GM21723 (cell line): ENCODE measurements around the gene SH3BGRL3.
"Not testable (repeated sequence)": the region's sequence is repeated elsewhere in the genome, so short reads cannot be mapped to it uniquely, and the experiment has no call there.

Source experiments
- ATAC-seq: cut with Tn5 transposase; IDR thresholded peaks from one replicate; pipeline ENCODE4 v1.9.1; 2021; ENCODE audit warnings: mild to moderate bottlenecking, moderate library complexity; ENCODE audit not compliant: unreplicated experiment

Gene SH3BGRL3

DNA sequence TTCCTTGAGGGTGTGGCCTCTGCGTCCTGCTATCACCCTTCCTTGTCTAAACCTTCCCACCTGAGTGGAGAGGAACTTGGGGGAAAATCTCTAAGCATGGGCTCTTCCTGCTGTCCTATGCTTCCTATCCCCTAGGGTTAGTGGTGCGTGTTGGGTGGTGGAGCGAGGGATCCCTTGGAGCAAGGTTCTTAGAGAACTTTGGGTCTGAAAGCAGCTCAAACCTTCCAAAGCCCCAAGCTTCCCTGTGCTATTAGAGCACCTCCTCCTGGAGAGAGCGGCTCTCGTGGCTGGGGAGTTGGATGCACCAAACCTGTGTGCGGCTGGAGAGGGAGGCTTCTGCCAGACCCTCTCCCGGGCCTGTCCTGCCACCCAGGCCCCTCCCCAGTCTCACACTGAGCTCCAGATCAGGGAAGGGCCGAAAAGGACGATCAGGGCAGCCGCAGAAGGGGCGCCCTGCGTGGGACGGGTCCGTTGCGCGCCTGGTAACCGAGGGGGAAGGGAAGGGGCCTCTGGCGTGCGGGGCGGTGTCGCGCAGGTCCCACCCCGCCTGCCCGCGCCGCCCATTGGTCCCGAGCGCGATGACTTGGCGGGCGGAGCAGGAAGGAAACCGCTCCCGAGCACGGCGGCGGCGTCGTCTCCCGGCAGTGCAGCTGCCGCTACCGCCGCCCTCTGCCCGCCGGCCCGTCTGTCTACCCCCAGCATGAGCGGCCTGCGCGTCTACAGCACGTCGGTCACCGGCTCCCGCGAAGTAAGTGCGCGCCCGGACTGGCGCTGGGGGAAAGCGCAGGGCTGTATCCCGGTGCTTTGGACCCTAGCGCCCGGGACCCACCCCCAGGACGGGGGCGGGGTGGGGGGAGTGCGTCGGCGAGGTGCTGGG, at the start of gene SH3BGRL3:
SH3BGRL3 (plus strand) TSS at position 631 of the 877 bp plus-strand sequence; CDS start at position 701, 70 bp downstream.
- peak; percentile 64 for ATAC-seq

DNA sequence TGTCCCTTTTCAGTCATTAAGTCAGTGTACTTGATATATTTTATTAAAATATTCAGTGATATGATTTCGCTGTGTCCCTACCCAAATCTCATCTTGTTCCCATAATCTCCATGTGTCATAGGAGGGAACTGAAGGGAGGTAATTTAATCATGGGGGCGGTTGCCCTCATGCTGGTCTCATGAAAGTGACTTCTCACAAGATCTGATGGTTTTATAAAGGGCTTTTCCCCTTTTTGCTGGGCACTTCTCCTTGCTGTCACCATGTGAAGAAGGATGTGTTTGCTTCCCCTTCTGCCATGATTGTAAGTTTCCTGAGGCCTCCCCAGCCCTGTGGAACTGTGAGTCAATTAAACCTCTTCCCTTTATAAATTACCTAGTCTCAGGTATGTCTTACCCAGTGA, 49.2 kb upstream of the SH3BGRL3 start:
- not testable (repeated sequence) for ATAC-seq

DNA sequence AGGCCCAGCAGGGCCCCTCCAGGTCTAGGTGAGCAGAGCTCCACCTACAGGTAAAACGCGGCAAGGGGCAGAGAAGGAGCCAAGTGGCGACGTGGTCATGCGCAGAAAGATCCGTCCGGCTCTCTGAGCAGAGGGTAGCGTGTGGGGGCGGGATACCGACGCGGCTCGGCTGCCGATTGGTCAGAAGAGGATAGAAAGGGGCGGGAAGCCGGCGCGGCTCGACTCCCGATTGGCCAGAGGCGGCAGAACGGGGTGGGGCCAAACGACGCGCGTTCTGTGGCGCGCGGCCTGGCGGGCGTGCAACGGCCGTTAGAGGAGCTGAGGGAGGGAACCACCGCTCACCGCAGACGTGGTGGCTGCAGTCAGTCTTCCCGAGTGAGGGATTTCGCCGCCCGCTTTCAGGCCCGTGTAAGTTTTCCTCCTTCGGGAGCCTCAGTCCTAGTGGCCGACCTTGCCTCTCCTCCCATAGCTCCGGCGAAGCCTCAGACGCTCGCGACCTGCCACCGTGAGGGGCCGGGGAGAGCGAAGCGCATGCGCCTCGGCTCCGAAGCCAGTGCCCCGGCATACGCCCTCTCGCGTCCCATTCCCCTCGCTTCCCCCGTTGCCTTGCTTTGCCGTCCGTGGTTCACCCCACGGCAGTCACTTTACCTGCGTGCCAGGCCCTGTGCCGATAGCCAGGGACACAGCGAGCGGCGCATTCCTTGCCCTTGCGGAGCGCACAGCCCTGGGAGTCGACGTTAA, 45.8 kb upstream of the SH3BGRL3 start, which contains the start of gene CEP85:
CEP85 (plus strand) TSS at position 298 of the 741 bp plus-strand sequence. CDS start 5,584 bp downstream, outside the sequence.
- ATAC-seq: peak; percentile 91

DNA sequence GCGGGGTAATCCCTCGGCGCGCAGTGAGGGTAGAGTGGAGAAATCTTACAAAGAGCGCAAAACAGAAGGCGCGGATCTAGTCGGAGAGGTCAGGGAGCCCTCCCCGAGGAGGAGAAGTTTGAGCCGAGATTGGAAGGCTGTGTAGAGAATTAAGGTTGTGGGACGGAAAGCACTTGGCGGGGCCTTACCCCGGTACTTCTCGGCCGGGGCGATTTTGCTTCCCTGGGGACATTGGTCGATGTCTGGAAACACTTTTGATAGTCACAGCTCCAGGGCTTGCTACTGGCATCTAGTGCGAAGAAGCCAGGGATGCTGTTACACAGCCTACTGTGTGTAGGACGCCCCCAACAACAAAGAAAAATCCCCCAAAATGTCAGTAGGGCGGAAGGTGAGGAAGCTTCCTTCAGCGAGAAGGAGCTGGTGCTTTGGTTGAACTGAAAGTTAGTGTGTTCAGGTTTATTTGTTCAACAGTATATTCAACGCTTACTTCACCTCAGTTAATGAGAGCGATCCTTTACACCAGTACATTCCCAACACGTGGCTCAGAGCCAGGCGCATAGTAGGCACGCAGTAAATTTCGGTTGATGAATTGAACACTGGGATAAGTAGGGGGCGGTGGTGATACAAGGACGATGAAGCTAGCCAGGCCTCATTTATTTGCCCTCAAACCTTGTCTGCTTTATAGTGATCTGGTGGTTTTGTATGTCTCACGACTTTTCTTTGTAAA, 45.1 kb upstream of the SH3BGRL3 start:
- no peak for ATAC-seq

DNA sequence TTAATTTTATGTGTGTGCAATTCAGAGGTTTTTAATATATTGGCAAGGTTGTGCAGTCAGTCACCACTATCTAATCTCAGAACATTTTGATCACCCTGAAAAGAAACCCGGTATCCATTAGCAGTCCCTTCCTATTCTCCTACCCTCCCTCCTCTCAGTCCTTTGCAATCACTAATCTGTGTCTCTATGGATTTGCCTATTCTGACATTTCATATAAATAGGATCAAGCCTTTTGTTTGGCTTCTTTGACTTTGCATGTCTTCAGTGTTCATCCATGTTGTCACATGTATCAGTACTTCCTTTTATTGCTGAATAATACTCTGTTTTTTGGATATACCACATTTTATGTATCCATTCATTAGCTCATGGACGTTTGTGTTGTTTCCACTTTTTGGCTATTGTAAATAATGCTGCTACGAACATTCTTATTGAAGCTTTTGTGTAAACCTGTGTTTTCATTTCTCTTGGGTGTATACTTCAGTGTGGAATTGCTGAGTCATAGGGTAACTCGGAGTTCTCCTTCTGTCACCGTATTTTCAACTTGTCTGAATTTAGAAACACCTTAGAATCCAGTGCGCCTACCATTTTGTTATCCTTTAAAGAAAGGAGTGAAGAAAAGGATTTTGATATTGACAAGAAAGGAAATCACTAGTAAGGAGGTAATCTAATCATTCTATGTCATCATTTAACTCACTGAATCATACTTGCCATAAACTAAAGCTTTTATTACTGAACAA, 42.5 kb upstream of the SH3BGRL3 start:
- no peak for ATAC-seq

DNA sequence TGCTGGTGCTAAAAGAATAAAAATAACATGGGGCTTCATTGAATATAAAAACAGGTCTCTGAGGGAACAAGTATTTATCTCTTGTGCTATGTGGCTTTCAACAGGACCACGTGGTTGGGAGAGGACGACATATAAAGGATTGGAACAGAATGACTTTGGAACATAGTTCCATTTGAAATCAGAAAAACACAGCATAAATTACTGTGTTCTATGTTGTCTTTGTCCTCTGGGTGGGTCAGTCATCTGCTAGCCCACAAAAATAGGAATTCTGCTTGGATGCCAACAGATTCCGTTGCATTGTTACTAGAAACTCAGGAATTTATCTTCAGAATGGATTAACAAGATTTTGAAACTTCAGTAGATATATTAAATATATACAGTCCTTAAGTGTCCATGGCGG, 40.0 kb upstream of the SH3BGRL3 start:
- no peak for ATAC-seq

DNA sequence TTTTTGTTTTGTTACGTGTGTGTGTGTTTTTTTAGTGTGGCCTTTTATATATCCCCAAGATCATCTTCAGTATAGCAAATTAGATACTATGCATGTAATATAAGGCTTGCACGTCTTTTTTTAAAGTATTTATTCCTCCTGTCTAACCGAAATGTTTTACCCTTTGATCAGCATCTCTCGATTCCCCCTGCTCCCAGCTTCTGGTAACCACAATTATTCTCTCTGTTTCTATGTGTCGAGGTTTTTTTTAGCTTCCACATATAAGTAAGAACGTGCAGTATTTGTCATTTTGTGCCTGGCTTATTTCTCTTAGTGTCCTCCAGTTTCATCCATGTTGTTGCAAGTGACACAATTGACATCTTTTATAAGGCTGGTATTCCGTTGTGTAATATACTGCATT, 27.2 kb upstream of the SH3BGRL3 start:
- no peak for ATAC-seq

DNA sequence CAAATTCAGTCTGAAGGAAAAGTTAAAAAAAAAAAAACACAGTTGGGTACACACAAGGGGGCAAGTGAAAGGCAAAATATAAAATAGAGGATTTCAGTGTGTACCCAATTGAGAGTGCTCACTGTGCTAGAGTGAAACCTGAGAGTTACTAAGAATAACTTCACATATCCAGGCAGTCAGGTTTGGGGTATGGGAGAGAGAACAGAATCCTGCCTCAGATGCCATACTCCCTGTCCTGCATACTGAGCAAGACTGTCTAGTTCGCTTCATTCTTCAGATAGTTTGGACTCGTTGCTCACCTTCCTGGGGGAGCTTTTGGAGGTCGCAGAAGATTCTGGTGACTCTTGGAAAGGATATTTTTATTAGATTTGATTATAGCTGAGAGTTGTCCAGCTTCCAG, 25.5 kb upstream of the SH3BGRL3 start:
- ATAC-seq: no peak

DNA sequence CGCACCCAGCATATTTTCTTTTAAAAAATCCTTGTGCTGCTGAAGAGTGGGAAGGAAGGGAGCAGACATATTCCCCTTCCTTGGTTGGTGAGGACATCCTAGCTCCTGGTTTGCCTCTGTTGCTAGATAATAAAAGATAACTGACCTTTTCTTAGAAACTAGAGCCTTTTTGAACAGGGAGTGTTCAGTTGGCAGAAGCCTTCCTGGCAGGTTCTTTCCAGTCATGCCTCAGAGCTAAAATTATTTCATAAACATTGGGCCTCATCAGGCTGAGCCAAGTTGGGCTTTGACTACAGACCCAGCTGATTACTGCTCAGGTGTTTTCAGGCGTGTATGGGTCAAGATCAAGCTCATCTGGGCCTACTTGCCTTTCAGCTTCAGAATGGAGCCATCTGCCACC, 22.7 kb upstream of the SH3BGRL3 start:
- ATAC-seq: no peak

DNA sequence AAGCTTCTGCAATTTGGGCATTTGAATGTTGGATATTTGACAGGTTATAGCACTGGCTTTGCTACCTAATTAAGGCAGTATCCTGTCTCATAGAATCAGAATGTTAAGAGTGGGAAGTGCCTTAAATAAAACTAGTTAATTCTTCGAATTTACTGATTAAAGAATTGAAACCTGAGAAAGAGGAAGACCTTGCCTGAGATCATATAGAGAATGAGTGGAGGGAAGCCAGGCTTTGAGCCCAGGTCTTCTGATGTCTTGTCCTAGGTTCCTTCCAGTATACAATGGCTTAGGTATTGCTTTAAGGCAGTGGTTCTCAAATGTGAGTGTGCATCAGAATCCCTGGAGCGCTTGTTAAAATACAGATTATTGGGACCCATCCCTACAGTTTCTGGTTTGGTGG, 20.9 kb upstream of the SH3BGRL3 start:
- no peak for ATAC-seq

DNA sequence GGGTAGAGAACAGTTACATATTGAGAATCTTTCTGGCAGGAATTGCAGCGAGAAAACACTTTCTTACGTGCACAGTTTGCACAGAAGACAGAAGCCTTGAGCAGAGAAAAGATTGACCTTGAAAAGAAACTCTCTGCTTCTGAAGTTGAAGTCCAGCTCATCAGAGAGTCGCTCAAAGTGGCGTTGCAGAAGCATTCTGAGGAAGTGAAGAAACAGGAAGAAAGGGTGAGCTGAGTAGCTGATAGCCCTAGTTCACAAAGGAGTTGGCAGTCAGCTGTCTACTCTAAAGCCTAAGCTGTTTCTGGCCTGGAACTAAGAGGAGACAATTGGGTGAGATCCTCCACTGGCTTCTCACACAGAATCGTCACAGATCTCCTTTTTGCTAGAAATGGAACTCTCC, 20.3 kb upstream of the SH3BGRL3 start:
- no peak for ATAC-seq

DNA sequence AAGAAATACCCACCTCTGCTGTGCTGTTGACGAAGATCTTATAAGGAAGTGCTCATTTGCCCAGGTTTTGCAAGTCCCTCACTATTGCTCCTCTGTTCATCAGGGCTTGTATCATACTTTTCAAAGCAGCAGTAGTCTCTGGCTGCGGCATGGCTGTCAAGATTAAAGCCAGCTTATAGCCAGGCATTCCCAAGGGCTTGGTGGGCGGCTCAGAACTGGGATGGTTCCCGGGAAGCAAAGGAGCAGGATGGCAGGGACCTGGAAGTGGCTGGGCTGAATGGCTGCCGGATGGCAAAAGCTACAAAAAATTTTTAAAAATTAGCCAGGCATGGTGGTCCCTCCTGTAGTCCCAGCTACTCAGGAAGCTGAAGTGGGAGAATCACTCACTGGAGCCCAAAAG, 16.7 kb upstream of the SH3BGRL3 start:
- ATAC-seq: no peak

DNA sequence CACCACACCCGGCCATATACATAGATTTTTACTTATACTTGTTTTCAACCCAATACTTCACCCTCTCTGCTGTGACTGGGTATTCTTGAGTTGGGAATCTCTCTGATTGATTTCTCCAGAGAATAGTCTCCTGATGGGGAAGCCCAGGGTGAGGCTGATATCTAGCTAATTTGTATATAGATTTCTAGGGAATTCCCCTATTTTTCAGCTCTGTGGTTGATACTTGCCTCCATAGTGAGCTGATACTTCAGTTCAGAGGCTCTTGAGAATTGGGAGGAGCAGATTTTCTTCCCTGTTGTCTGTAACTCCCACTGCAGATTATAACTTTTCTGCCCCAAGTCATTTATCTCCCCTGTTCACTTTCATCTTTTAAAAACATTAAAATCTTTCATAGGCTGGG, 14.5 kb upstream of the SH3BGRL3 start:
- no peak for ATAC-seq

DNA sequence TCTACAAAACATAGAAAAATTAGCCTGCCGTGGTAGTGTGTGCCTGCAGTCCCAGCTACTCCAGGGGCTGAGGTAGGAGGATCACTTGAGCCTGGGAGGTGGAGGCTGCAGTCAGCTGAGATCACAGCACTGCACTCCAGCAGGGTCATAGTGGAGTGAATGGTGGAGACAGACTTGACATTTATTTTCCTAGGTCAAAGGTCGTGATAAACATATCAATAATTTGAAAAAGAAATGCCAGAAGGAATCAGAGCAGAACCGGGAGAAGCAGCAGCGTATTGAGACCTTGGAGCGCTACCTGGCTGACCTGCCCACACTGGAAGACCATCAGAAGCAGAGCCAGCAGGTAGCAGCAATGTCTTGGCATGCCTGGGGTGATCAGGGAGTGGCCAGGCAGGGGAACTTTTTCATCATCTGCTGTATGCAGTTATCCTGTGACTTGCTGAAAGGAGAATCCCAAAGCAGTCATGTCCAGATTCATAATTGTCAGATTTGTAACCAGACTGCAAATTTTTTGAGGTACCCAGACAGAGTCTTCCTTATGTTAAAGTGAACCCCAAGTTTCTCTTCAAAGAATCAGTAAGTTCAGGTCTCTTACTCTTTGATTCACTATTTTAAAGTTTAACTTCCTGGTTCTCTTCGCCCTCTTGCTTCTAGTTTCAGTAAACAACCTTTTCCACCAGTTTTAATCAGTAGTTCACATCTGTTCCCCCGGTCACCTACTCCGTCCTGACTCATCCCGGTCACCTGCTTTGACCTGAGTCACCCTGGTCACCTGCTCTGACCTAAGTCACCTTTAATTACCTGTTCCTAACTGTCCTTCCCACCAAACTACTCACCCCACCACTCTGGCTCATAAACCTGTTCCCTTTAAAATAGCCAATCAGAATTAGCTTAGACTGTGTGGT, 11.3 kb upstream of the SH3BGRL3 start:
- ATAC-seq: no peak

DNA sequence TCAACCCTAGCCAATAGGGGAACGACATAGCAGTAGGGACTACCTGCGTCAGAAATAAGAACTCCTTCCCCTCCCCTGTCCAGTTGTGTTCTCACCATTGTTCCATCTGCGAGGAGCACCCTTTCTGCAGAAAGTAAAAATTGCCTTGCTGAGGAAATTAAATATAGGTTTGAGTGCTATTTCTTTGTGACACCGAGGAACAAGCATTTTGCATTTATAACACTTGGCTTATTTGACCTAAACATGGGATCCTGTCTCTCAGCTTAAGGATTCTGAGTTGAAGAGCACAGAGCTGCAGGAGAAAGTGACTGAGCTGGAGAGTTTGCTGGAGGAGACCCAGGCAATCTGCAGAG, 10.7 kb upstream of the SH3BGRL3 start:
- ATAC-seq: no peak

DNA sequence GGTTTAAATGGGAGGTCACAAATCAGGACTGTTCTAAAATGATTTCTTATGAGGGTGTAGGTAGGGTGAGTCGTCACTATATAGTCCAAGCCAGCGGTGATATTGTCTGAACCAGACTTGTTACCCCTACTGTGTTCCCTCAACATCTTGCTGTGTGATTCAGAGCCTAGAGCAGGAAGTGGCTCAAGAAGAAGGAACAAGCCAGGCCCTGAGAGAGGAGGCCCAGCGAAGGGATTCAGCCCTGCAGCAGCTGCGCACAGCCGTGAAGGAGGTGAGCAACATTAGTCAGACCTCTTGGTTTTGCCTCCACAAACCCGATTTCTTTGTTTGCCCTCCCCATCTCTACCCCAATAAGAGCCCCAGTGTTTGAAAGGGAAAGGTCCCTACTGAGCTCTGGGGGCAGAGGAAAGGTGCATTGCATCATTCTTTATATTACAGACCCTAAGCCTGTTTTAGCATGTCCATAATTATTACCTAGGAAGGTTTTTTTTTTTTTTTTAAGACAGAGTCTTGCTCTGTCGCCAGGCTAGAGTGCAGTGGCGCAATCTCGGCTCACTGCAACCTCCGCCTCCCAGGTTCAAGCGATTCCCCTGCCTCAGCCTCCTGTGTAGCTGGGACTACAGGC, 5.0 kb upstream of the SH3BGRL3 start:
- ATAC-seq: no peak

DNA sequence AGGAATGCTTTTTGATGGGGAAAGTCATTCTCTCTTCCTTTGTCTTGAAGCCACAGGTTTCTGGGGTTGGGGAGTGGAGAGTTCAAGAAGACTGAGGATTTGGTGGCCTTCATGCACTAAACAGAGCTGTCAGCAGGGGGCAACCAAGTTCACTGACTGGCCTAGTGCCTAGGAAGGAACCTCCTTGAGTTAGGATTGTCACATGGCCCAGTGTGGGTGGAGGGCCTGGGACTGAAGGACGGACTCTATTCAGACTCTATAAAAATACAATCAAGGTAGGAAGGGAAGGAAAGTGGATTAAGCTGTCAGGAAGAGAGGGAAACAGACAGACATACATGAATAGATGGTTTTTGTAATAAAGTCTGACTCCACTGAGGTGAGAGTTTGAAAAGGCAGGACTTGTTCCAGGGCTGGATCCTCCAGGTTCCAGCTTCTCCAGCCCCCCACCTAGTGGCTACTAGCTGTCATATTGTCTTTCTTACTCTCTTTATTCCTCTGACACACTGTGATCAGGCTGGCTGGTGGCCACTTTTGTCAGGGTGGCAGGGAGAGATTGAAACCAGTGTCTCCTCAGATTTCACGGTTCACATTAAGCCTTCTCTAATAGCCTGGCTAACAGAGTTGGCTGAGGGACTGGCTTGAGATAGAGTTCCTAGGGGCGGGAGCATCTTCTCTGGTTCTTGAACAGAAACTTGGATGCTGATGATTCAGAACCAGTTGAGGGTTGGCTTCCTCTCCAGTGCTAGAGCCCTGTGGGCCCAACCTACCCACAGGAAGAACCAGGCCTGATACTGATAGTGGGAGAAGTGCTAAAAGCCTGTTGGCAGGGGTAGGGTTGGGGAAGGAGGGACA, 4.1 kb upstream of the SH3BGRL3 start:
- no peak for ATAC-seq

DNA sequence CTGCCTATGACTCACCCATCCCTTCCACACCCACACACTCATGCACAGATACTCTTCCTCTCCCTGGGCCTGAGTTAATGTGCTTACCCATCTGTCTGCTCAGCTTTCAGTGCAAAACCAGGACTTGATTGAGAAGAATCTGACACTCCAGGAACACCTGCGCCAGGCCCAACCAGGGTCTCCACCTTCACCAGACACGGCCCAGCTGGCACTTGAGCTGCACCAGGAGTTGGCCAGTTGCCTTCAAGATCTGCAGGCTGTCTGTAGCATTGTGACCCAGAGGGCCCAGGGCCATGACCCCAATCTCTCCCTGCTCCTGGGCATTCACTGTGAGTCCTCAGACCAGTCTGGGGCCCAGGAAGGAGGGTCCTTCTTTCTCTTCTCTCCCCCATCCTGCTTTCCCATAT, 3.5 kb upstream of the SH3BGRL3 start:
- ATAC-seq: no peak
